NCI-H345 treated with DMSO at 0.1 percent for 48 hours (cell line): ENCODE results near the gene POTEB.
"Not testable (repeated sequence)": the region's sequence is repeated elsewhere in the genome, so short reads cannot be mapped to it uniquely, and the experiment has no call there.

ENCODE experiments used
- DNase-seq: peaks from one replicate; lab custom pipeline; 2025; ENCODE audit not compliant: unreplicated experiment; lab: John Stamatoyannopoulos, UW

POTEB gene

GRCh38 chr15:21877635-21878034 lies at the start of gene POTEB:
TSS of gene POTEB (minus strand) at chr15:21877735. CDS start at chr15:21877246, 489 bp downstream.
- DNase-seq = not testable (repeated sequence)

- not testable (repeated sequence) for DNase-seq
Measured at GRCh38 chr15:21890955-21891354, 13.4 kb upstream of the POTEB start.

GRCh38 chr15:21889542-21889941 lies 12.0 kb upstream of the POTEB start:
- DNase-seq = not testable (repeated sequence)

- not testable (repeated sequence) for DNase-seq
Measured at GRCh38 chr15:21838831-21839230, 38.7 kb downstream of the POTEB start.
